ENCODE results near the gene RIPOR1. TPM values are rescaled to one million over a fixed set of nuclear protein-coding genes. Genes with fewer than 3 reads are reported as not detected.

The RIPOR1 gene
- total and polyA plus RNA-seq, 2 experiments from 2014 or later, result 7.6 to 22.4 TPM

DNA sequence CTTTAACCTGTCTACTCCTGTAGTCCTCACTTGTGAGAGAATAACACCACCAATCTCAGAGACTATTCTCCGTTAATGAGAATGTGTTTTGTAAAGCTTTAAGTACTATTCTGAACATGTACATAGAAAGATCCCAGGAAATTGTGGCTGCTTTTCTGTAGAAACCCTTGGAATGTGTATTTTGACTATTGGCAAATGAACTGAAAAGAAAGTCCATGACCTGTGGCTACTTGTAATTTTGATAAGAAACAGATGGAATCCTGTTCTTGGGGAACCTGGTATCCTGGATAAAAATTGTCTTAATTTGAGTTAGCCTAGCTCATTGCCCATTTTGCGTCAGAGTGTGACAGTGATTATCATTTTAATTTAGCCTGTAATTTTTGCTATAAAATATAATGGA, 42.8 kb downstream of the RIPOR1 start:
- Mint-ChIP-seq H3K4me3 (no peak overlapping the region), H3K27me3 (ENCODE audit: insufficient read depth, low read depth, poor library complexity) (no peaks in the 10 kb centered on the region), H3K4me1 (peaks cover 2% of the 10 kb centered on the region; the same call in 2 of the 3 replicates), H3K9me3 (no peaks in the 10 kb centered on the region; the same call in 2 of the 3 replicates), H3K36me3 (ENCODE audit: low read depth) (peaks cover 52% of the 10 kb centered on the region), H3K27ac (no peak overlapping the region)
- H3K4me1 ChIP-seq (ENCODE audit: insufficient read depth), result no peaks in the 10 kb centered on the region
- no peak overlapping the region for H3K4me2 ChIP-seq
- peaks cover 96% of the 10 kb centered on the region for H3K79me2 ChIP-seq (replicated peaks; ENCODE audit: insufficient read depth)
- H3K36me3 ChIP-seq (ENCODE audit: insufficient read depth), result peaks cover 31% of the 10 kb centered on the region
- TF ChIP-seq STAT1 (IDR thresholded peaks at IDR 0.05; ENCODE audit: unreplicated experiment) (no peak), NANOG (IDR thresholded peaks at IDR 0.05; ENCODE audit: borderline replicate concordance) (no peak), POLR2AphosphoS5 (IDR thresholded peaks at IDR 0.05; ENCODE audit: low read depth) (no peak), ZNF331 (CRISPR knock-in tag; IDR thresholded peaks at IDR 0.05; ENCODE audit: low read depth) (no peak), EZH2 (IDR thresholded peaks at IDR 0.05; ENCODE audit: low read depth, unreplicated experiment) (no peak)
- TF ChIP-seq, protein P1, sequence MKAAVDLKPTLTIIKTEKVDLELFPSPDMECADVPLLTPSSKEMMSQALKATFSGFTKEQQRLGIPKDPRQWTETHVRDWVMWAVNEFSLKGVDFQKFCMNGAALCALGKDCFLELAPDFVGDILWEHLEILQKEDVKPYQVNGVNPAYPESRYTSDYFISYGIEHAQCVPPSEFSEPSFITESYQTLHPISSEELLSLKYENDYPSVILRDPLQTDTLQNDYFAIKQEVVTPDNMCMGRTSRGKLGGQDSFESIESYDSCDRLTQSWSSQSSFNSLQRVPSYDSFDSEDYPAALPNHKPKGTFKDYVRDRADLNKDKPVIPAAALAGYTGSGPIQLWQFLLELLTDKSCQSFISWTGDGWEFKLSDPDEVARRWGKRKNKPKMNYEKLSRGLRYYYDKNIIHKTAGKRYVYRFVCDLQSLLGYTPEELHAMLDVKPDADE (IDR thresholded peaks at IDR 0.05), result no peak
- H2AFZ ChIP-seq, result no peak overlapping the region
- peaks cover 28% of the 10 kb centered on the region for H4K20me1 ChIP-seq (replicated peaks; ENCODE audit: insufficient read depth)
- no peak overlapping the region for H3K27ac ChIP-seq (ENCODE audit: low read depth)
- H3K4me3 ChIP-seq, result no peak overlapping the region
- DNase-seq (ENCODE audit: low spot score), result no peak
- ATAC-seq, result no peak
- no peaks in the 10 kb centered on the region for H3K27me3 ChIP-seq (ENCODE audit: insufficient read depth)
- H3K9me2 ChIP-seq (ENCODE audit: insufficient read depth), result no peaks in the 10 kb centered on the region
- 0 out of 2 replicates have a peak, but pooled peaks cover 3% of the 10 kb centered on the region for H3F3A ChIP-seq (replicated peaks; ENCODE audit: low read depth)

DNA sequence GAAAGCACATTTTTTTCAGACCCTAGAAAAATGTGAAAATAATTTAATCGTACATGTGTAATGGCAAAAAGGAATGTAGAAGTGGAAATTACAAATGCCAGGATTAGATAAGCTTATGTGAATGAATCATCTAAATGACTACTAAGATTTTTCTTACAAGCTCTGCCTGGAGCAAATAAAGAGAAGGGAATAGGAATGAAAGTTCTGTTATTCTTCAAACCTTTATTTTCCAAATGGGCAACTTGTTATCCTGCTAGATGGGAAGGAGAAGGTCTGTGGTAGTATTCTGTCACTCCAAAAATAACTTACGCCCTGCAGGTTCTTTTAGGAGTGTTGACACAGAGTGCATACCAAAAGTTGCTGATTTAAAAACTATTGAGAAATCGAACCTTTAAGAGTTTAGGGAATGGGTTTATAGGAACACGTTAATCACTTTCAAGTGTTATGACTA, 43.4 kb downstream of the RIPOR1 start:
- H3K36me3 Mint-ChIP-seq (ENCODE audit: low read depth), result peaks cover 56% of the 10 kb centered on the region
- H3K27me3 Mint-ChIP-seq (ENCODE audit: insufficient read depth, low read depth, poor library complexity), result no peaks in the 10 kb centered on the region
- Histone ChIP-seq H3K27me3 (ENCODE audit: insufficient read depth) (no peaks in the 10 kb centered on the region), H4K20me1 (replicated peaks; ENCODE audit: insufficient read depth) (peaks cover 22% of the 10 kb centered on the region), H3K79me2 (replicated peaks; ENCODE audit: insufficient read depth) (peaks cover 96% of the 10 kb centered on the region), H3K36me3 (ENCODE audit: insufficient read depth) (peaks cover 36% of the 10 kb centered on the region), H3K4me2 (no peak overlapping the region), H3K4me3 (no peak overlapping the region), H3F3A (replicated peaks; ENCODE audit: low read depth) (0 out of 2 replicates have a peak, but pooled peaks cover 7% of the 10 kb centered on the region), H3K4me1 (ENCODE audit: insufficient read depth) (no peaks in the 10 kb centered on the region), H2AFZ (no peak overlapping the region), H3K9me2 (ENCODE audit: insufficient read depth) (no peaks in the 10 kb centered on the region), H3K27ac (ENCODE audit: low read depth) (no peak overlapping the region)
- H3K27ac Mint-ChIP-seq, result no peak overlapping the region
- no peak overlapping the region for H3K4me3 Mint-ChIP-seq
- ATAC-seq (no peak), DNase-seq (ENCODE audit: low spot score) (no peak)
- no peaks in the 10 kb centered on the region; the same call in 2 of the 3 replicates for H3K9me3 Mint-ChIP-seq
- H3K4me1 Mint-ChIP-seq, result peaks cover 1% of the 10 kb centered on the region; the same call in 2 of the 3 replicates
- no peak for TF ChIP-seq ZNF114 (CRISPR knock-in tag; IDR thresholded peaks at IDR 0.05)
- TF ChIP-seq, protein P2, sequence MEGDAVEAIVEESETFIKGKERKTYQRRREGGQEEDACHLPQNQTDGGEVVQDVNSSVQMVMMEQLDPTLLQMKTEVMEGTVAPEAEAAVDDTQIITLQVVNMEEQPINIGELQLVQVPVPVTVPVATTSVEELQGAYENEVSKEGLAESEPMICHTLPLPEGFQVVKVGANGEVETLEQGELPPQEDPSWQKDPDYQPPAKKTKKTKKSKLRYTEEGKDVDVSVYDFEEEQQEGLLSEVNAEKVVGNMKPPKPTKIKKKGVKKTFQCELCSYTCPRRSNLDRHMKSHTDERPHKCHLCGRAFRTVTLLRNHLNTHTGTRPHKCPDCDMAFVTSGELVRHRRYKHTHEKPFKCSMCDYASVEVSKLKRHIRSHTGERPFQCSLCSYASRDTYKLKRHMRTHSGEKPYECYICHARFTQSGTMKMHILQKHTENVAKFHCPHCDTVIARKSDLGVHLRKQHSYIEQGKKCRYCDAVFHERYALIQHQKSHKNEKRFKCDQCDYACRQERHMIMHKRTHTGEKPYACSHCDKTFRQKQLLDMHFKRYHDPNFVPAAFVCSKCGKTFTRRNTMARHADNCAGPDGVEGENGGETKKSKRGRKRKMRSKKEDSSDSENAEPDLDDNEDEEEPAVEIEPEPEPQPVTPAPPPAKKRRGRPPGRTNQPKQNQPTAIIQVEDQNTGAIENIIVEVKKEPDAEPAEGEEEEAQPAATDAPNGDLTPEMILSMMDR (conservative IDR thresholded peaks at IDR 0.05; ENCODE audit: low read depth in 2 of 2), result no peak
- TF ChIP-seq, protein P3, sequence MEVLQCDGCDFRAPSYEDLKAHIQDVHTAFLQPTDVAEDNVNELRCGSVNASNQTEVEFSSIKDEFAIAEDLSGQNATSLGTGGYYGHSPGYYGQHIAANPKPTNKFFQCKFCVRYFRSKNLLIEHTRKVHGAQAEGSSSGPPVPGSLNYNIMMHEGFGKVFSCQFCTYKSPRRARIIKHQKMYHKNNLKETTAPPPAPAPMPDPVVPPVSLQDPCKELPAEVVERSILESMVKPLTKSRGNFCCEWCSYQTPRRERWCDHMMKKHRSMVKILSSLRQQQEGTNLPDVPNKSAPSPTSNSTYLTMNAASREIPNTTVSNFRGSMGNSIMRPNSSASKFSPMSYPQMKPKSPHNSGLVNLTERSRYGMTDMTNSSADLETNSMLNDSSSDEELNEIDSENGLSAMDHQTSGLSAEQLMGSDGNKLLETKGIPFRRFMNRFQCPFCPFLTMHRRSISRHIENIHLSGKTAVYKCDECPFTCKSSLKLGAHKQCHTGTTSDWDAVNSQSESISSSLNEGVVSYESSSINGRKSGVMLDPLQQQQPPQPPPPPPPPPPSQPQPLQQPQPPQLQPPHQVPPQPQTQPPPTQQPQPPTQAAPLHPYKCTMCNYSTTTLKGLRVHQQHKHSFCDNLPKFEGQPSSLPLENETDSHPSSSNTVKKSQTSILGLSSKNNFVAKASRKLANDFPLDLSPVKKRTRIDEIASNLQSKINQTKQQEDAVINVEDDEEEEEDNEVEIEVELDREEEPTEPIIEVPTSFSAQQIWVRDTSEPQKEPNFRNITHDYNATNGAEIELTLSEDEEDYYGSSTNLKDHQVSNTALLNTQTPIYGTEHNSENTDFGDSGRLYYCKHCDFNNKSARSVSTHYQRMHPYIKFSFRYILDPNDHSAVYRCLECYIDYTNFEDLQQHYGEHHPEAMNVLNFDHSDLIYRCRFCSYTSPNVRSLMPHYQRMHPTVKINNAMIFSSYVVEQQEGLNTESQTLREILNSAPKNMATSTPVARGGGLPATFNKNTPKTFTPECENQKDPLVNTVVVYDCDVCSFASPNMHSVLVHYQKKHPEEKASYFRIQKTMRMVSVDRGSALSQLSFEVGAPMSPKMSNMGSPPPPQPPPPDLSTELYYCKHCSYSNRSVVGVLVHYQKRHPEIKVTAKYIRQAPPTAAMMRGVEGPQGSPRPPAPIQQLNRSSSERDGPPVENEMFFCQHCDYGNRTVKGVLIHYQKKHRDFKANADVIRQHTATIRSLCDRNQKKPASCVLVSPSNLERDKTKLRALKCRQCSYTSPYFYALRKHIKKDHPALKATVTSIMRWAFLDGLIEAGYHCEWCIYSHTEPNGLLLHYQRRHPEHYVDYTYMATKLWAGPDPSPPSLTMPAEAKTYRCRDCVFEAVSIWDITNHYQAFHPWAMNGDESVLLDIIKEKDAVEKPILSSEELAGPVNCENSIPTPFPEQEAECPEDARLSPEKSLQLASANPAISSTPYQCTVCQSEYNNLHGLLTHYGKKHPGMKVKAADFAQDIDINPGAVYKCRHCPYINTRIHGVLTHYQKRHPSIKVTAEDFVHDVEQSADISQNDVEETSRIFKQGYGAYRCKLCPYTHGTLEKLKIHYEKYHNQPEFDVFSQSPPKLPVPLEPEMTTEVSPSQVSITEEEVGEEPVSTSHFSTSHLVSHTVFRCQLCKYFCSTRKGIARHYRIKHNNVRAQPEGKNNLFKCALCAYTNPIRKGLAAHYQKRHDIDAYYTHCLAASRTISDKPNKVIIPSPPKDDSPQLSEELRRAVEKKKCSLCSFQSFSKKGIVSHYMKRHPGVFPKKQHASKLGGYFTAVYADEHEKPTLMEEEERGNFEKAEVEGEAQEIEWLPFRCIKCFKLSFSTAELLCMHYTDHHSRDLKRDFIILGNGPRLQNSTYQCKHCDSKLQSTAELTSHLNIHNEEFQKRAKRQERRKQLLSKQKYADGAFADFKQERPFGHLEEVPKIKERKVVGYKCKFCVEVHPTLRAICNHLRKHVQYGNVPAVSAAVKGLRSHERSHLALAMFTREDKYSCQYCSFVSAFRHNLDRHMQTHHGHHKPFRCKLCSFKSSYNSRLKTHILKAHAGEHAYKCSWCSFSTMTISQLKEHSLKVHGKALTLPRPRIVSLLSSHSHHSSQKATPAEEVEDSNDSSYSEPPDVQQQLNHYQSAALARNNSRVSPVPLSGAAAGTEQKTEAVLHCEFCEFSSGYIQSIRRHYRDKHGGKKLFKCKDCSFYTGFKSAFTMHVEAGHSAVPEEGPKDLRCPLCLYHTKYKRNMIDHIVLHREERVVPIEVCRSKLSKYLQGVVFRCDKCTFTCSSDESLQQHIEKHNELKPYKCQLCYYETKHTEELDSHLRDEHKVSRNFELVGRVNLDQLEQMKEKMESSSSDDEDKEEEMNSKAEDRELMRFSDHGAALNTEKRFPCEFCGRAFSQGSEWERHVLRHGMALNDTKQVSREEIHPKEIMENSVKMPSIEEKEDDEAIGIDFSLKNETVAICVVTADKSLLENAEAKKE (CRISPR knock-in tag; IDR thresholded peaks at IDR 0.05), result no peak
- TF ChIP-seq POLR2AphosphoS5 (IDR thresholded peaks at IDR 0.05; ENCODE audit: low read depth), result no peak

Data from GM23338 (cell line).